Superior temporal gyrus (tissue), 1 donor: Measurements from ENCODE around the gene TMOD2.

ENCODE experiments used
- DNase-seq: peaks from one replicate; pipeline ENCODE4 v3.0.0-alpha.2; 2016; ENCODE audit errors: extremely low spot score

TMOD2 gene

GRCh38 chr15:51818150-51818549 is 66.8 kb downstream of the TMOD2 start:
- DNase-seq: no peak

GRCh38 chr15:51825698-51826097 is 74.3 kb downstream of the TMOD2 start:
- DNase-seq: no peak

- DNase-seq: no peak
Measured at GRCh38 chr15:51828621-51829375, 77.4 kb downstream of the TMOD2 start.

GRCh38 chr15:51829376-51830275 is 78.2 kb downstream of the TMOD2 start, which contains the start of gene TMOD3:
TSS of gene TMOD3 (plus strand) at chr15:51829653. CDS start at chr15:51862885, 33,232 bp downstream.
- peak; percentile 95 for DNase-seq

- peak; percentile 33 for DNase-seq
Measured at GRCh38 chr15:51830276-51830806, 78.9 kb downstream of the TMOD2 start.

- no peak for DNase-seq
Measured at GRCh38 chr15:51833772-51834171, 82.4 kb downstream of the TMOD2 start.

GRCh38 chr15:51837792-51838251 is 86.4 kb downstream of the TMOD2 start:
- no peak for DNase-seq

- no peak for DNase-seq
Measured at GRCh38 chr15:51838270-51838669, 86.9 kb downstream of the TMOD2 start.

- DNase-seq: no peak
Measured at GRCh38 chr15:51840692-51841091, 89.3 kb downstream of the TMOD2 start.

- no peak for DNase-seq
Measured at GRCh38 chr15:51841406-51842040, 90.1 kb downstream of the TMOD2 start.

- no peak for DNase-seq
Measured at GRCh38 chr15:51842265-51842664, 90.9 kb downstream of the TMOD2 start.

GRCh38 chr15:51842852-51843737 is 91.7 kb downstream of the TMOD2 start:
- no peak for DNase-seq

- no peak for DNase-seq
Measured at GRCh38 chr15:51844747-51845426, 93.5 kb downstream of the TMOD2 start.

GRCh38 chr15:51846066-51846462 is 94.7 kb downstream of the TMOD2 start:
- no peak for DNase-seq

GRCh38 chr15:51846463-51847230 is 95.2 kb downstream of the TMOD2 start:
- DNase-seq: no peak

- DNase-seq: no peak
Measured at GRCh38 chr15:51848811-51849210, 97.4 kb downstream of the TMOD2 start.

GRCh38 chr15:51849860-51850259 is 98.5 kb downstream of the TMOD2 start:
- DNase-seq: no peak

- DNase-seq: no peak
Measured at GRCh38 chr15:51853998-51854397, 102.6 kb downstream of the TMOD2 start.

- DNase-seq: no peak
Measured at GRCh38 chr15:51855612-51856011, 104.2 kb downstream of the TMOD2 start.
